Measurements from ENCODE around the gene ENTREP1.

GRCh38 chr9:69317081-69317480, 7.9 kb upstream of the ENTREP1 start:
- no peak for TF ChIP-seq CTCF (IDR thresholded peaks at IDR 0.05)
- no peak for TF ChIP-seq POLR2A (IDR thresholded peaks at IDR 0.05)
- TF ChIP-seq EP300 (IDR thresholded peaks at IDR 0.05), result no peak
